A549 (cell line): ENCODE results near the gene RMND5A. TPM values are rescaled to one million over a fixed set of nuclear protein-coding genes. Genes with fewer than 3 reads are reported as not detected.

Experiments used
- ATAC-seq, 2 experiments: fragments of 200-7000 bp in 1 of 2; fragments of >200 bp in 1 of 2; cut with Nextera tagmentation in 1 of 2; cut with Tn5 transposase in 1 of 2; 3 replicates each; pipeline versions ENCODE4 v1.8.0 to v1.9.1; 2018 to 2020; ENCODE audit warnings: mild to moderate bottlenecking in 1 of 2, moderate library complexity in 1 of 2
- CTCF ChIA-PET: fragments of 300-600 bp; sonication (Branson Sonifier 250); formaldehyde crosslinking; extraction: SDS; loops from one replicate; lab custom pipeline; 2021; ENCODE audit warnings: antibody characterized with exemption, inconsistent platforms; lab: Yijun Ruan, JAX
- POLR2A ChIA-PET: fragments of 350-600 bp; formaldehyde crosslinking; extraction: SDS; loops from one replicate; lab custom pipeline; 2021; ENCODE audit warnings: antibody characterized with exemption, inconsistent platforms; lab: Yijun Ruan, JAX
- DNase-seq, 2 experiments: peaks; one replicate each; pipeline versions ENCODE4 v3.0.0 to v3.0.0-alpha.2; 2011 to 2016; ENCODE audit warnings: low read depth in 1 of 2, low spot score in 1 of 2
- FAIRE-seq: peaks from 2 replicates; lab custom pipeline; 2011; peaks lifted over from hg19 to GRCh38; lab: Jason Lieb, UNC
- H3K27ac ChIP-seq, 2 experiments: fragments of >200 bp; sonication (Bioruptor Twin); formaldehyde crosslinking; 3 replicates each; pipeline ENCODE4 v1.5.1; 2016 to 2017
- H3K4me1 ChIP-seq: fragments of >200 bp; sonication (Bioruptor Twin); formaldehyde crosslinking; 3 replicates; pipeline ENCODE4 v1.6.1; 2016
- H3K4me2 ChIP-seq: fragments of >200 bp; sonication (Bioruptor Twin); formaldehyde crosslinking; 3 replicates; pipeline ENCODE4 v1.6.1; 2016
- H3K4me3 ChIP-seq: fragments of >200 bp; sonication (Bioruptor Twin); formaldehyde crosslinking; 3 replicates; pipeline ENCODE4 v1.5.1; 2016
- H3K9me3 ChIP-seq: fragments of >200 bp; sonication (Bioruptor Twin); formaldehyde crosslinking; 3 replicates; pipeline ENCODE4 v1.6.1; 2016
- CBX2 ChIP-seq: fragments of 200-600 bp; sonication (generic); IDR thresholded peaks from 2 replicates; pipeline ENCODE4 v1.6.1; 2016; ENCODE audit warnings: low read depth, mild to moderate bottlenecking, borderline replicate concordance
- CEBPB ChIP-seq, 2 experiments: fragments of >200 bp in 1 of 2; sonication (Bioruptor Twin) in 1 of 2; formaldehyde crosslinking in 1 of 2; IDR thresholded peaks; 2 replicates each; pipeline ENCODE4 v1.6.1; 2012 to 2016
- CHD4 ChIP-seq: fragments of 200-600 bp; sonication (generic); IDR thresholded peaks from 2 replicates; pipeline ENCODE4 v1.6.1; 2016; ENCODE audit warnings: antibody characterized with exemption, mild to moderate bottlenecking, borderline replicate concordance
- EHF ChIP-seq: fragments of 250-450 bp; sonication (Bioruptor Pico); IDR thresholded peaks from 2 replicates; pipeline ENCODE4 v1.5.0; 2020; ENCODE audit warnings: mild to moderate bottlenecking
- EHMT2 ChIP-seq: fragments of 200-600 bp; sonication (generic); IDR thresholded peaks from 2 replicates; pipeline ENCODE4 v1.6.1; 2016; ENCODE audit warnings: antibody characterized with exemption, low read depth, mild to moderate bottlenecking, moderate library complexity
- FOSB ChIP-seq: fragments of 250-450 bp; sonication (Bioruptor Pico); IDR thresholded peaks from 2 replicates; pipeline ENCODE4 v1.5.0; 2020; ENCODE audit warnings: mild to moderate bottlenecking, moderate library complexity
- FOSL2 ChIP-seq, 2 experiments: fragments of 450-650 bp in 1 of 2; fragments of >200 bp in 1 of 2; sonication (Bioruptor Twin) in 1 of 2; formaldehyde crosslinking; IDR thresholded peaks; 2 replicates each; pipeline versions ENCODE4 v1.5.0 to v1.6.1; 2016 to 2020; ENCODE audit warnings: mild to moderate bottlenecking in 1 of 2, moderate library complexity in 1 of 2
- HEYL ChIP-seq: fragments of 250-450 bp; sonication (Bioruptor Pico); IDR thresholded peaks from 2 replicates; pipeline ENCODE4 v1.8.0; 2021; ENCODE audit warnings: mild to moderate bottlenecking, moderate library complexity
- HOXA7 ChIP-seq: fragments of 250-450 bp; sonication (Bioruptor Pico); IDR thresholded peaks from 2 replicates; pipeline ENCODE4 v1.5.0; 2020; ENCODE audit warnings: mild to moderate bottlenecking, moderate library complexity
- KDM1A ChIP-seq: fragments of 200-600 bp; sonication (generic); IDR thresholded peaks from 2 replicates; pipeline ENCODE4 v1.6.1; 2016; ENCODE audit warnings: low read depth, mild to moderate bottlenecking
- MAFK ChIP-seq: fragments of 450-650 bp; IDR thresholded peaks from 2 replicates; pipeline ENCODE4 v1.6.1; 2014; ENCODE audit not compliant: partially characterized antibody
- MAZ ChIP-seq: fragments of 150-350 bp; IDR thresholded peaks from 2 replicates; pipeline ENCODE4 v1.6.1; 2014; ENCODE audit warnings: antibody characterized with exemption, low read depth, low read length, borderline replicate concordance
- MYC ChIP-seq: IDR thresholded peaks from 2 replicates; pipeline ENCODE4 v1.6.1; 2012; ENCODE audit warnings: mild to moderate bottlenecking, inconsistent platforms, low read length, improper control_type of control experiment, borderline replicate concordance
- NR3C1 ChIP-seq: fragments of >200 bp; sonication (Bioruptor Twin); formaldehyde crosslinking; IDR thresholded peaks from 3 replicates; pipeline ENCODE4 v1.6.1; 2017
- PHF8 ChIP-seq: fragments of 200-600 bp; sonication (generic); IDR thresholded peaks from 2 replicates; pipeline ENCODE4 v1.6.1; 2016; ENCODE audit warnings: low read depth, mild to moderate bottlenecking, antibody characterized with exemption, moderate library complexity, borderline replicate concordance
- POLR2A ChIP-seq: IDR thresholded peaks from 2 replicates; pipeline ENCODE4 v1.6.1; 2012; ENCODE audit warnings: mild to moderate bottlenecking, low read length
- RARB ChIP-seq: fragments of 250-450 bp; sonication (Bioruptor Pico); IDR thresholded peaks from 2 replicates; pipeline ENCODE4 v1.8.0; 2021; ENCODE audit warnings: mild to moderate bottlenecking, moderate library complexity
- RCOR1 ChIP-seq: fragments of 150-350 bp; IDR thresholded peaks from 2 replicates; pipeline ENCODE4 v1.6.1; 2014; ENCODE audit warnings: antibody characterized with exemption, low read length, low read depth
- RNF2 ChIP-seq: fragments of 200-600 bp; sonication (generic); IDR thresholded peaks from 2 replicates; pipeline ENCODE4 v1.6.1; 2016; ENCODE audit warnings: low read depth, mild to moderate bottlenecking, antibody characterized with exemption, moderate library complexity, borderline replicate concordance
- TFCP2L1 ChIP-seq: fragments of 250-450 bp; sonication (Bioruptor Pico); IDR thresholded peaks from 2 replicates; pipeline ENCODE4 v1.5.0; 2021; ENCODE audit warnings: mild to moderate bottlenecking
- ZC3H11A ChIP-seq: fragments of 450-650 bp; IDR thresholded peaks from 2 replicates; pipeline ENCODE4 v1.6.1; 2014; ENCODE audit warnings: antibody characterized with exemption, mild to moderate bottlenecking
- ZFP36 ChIP-seq: fragments of 450-650 bp; IDR thresholded peaks from 2 replicates; pipeline ENCODE4 v1.6.1; 2014; ENCODE audit warnings: borderline replicate concordance; ENCODE audit not compliant: partially characterized antibody
- WGBS: methylation state at CpG from one replicate; pipeline ENCODE4 v1.1.6; 2017; ENCODE audit errors: missing lambda C conversion rate; 5-methylcytosine and 5-hydroxymethylcytosine counted together
- polyA plus RNA-seq, 4 experiments: library from polyadenylated mRNA; depleted of rRNA in 3 of 4; stranded (reverse); fragments of >200 nt; fragmentation: RNase III in 1 of 4; extraction: RNeasy Plus Mini Kit Qiagen cat#74134 plus additional on column Dnase treatment in 1 of 4; gene quantifications; 2 replicates in 3 of 4; 3 replicates in 1 of 4; pipeline ENCODE4 v1.2.3, GENCODE V29; 2011 to 2017
- TF ChIP-seq, protein P1 (sequence below): fragments of 250-450 bp; sonication (Bioruptor Pico); IDR thresholded peaks from 2 replicates; pipeline ENCODE4 v1.5.0; 2021; ENCODE audit warnings: mild to moderate bottlenecking, moderate library complexity, borderline replicate concordance
- TF ChIP-seq, protein P2 (sequence below): fragments of 450-650 bp; IDR thresholded peaks from 2 replicates; pipeline ENCODE4 v1.6.1; 2014; ENCODE audit warnings: antibody characterized with exemption

Gene RMND5A
- polyA plus RNA-seq, 2 of the 4 experiments (the other 2 are of a cell fraction) = 10.5 to 28.0 TPM

DNA sequence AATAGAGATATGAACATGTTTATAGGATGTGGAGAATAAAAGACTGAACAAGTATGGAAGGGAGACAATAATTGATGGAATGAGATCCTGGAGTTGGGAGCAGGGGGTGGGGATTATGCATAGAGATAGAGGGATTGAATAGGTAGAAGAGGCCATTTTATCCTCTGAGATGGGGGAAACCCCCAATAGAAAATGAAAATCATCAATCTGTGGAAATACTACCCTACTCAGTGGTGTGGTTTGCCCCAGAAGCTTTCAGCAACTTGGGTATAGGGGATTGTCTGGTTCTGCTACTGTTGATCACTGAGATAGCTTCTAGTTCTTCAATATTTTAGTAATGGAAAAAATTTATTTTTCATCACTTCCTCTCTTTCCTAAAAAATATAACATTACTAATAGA lies 41.1 kb upstream of the RMND5A start:
- H3K27ac ChIP-seq = no peak overlapping the region
- DNase-seq = no peak
- H3K4me1 ChIP-seq = no peaks in the 10 kb centered on the region
- no peaks in the 10 kb centered on the region for H3K9me3 ChIP-seq
- CTCF ChIA-PET = interaction anchor here (0.8 to 1.9 kb wide), 2 partner anchors 8 to 45 kb away, joined by 3 to 5 read pairs; no protein-coding TSS in a partner anchor
- POLR2A ChIA-PET = no interaction called here
- TF ChIP-seq TFCP2L1 (CRISPR knock-in tag) = no peak
- TF ChIP-seq CEBPB (IDR thresholded peaks at IDR 0.05) = no peak
- TF ChIP-seq EHF (CRISPR knock-in tag) = no peak
- no peak for TF ChIP-seq MYC
- no peak for TF ChIP-seq CHD4
- TF ChIP-seq RARB (CRISPR knock-in tag) = no peak
- no peak for TF ChIP-seq PHF8
- no peak for TF ChIP-seq MAFK
- no peak for TF ChIP-seq FOSL2 (IDR thresholded peaks at IDR 0.05)
- no peak for TF ChIP-seq FOSL2 (CRISPR knock-in tag; IDR thresholded peaks at IDR 0.05)
- no peak for TF ChIP-seq POLR2A
- no peak for TF ChIP-seq RCOR1
- TF ChIP-seq EHMT2 = no peak
- TF ChIP-seq, protein P1, sequence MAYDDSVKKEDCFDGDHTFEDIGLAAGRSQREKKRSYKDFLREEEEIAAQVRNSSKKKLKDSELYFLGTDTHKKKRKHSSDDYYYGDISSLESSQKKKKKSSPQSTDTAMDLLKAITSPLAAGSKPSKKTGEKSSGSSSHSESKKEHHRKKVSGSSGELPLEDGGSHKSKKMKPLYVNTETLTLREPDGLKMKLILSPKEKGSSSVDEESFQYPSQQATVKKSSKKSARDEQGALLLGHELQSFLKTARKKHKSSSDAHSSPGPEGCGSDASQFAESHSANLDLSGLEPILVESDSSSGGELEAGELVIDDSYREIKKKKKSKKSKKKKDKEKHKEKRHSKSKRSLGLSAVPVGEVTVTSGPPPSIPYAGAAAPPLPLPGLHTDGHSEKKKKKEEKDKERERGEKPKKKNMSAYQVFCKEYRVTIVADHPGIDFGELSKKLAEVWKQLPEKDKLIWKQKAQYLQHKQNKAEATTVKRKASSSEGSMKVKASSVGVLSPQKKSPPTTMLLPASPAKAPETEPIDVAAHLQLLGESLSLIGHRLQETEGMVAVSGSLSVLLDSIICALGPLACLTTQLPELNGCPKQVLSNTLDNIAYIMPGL (CRISPR knock-in tag) = no peak
- no peak for TF ChIP-seq CBX2
- TF ChIP-seq ZFP36 = no peak
- TF ChIP-seq HOXA7 = no peak
- TF ChIP-seq, all 56 proteins: peak for 0
- H3K4me2 ChIP-seq = no peak overlapping the region
- no peak overlapping the region for H3K4me3 ChIP-seq
- FAIRE-seq = no peak
- ATAC-seq = no peak

DNA sequence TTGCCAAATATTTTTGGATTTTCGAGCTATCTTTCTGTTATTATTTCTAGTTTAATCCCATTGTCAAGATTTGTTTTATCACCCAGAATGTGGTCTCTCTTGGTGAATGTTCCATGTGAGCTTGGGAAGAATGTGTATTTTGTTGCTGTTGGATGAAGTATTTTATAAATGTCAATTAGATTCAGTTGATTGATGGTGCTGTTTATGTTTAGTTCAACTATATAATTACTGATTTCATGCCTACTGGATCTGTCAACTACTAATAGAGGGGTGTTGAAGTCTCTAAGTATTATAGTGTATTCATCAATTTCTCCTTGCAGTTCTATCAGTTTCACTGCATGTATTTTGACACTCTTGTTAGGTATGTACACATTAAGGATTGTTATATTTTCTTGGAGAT lies 34.7 kb upstream of the RMND5A start:
- Histone ChIP-seq H3K4me2 (no peak overlapping the region), H3K27ac (no peak overlapping the region), H3K9me3 (peaks cover 3% of the 10 kb centered on the region; the same call in 1 of the 3 replicates), H3K4me1 (no peaks in the 10 kb centered on the region), H3K4me3 (no peak overlapping the region)
- ChIA-PET POLR2A (no interaction called here), CTCF (no interaction called here)
- no peak for DNase-seq
- TF ChIP-seq KDM1A (no peak), EHMT2 (no peak), FOSB (CRISPR knock-in tag) (no peak), ZFP36 (no peak), MYC (no peak), MAFK (no peak), CEBPB (IDR thresholded peaks at IDR 0.05) (no peak), RCOR1 (no peak), FOSL2 (IDR thresholded peaks at IDR 0.05) (no peak), FOSL2 (CRISPR knock-in tag; IDR thresholded peaks at IDR 0.05) (no peak), HEYL (CRISPR knock-in tag) (no peak), NR3C1 (no peak), CHD4 (no peak)
- TF ChIP-seq, protein P2, sequence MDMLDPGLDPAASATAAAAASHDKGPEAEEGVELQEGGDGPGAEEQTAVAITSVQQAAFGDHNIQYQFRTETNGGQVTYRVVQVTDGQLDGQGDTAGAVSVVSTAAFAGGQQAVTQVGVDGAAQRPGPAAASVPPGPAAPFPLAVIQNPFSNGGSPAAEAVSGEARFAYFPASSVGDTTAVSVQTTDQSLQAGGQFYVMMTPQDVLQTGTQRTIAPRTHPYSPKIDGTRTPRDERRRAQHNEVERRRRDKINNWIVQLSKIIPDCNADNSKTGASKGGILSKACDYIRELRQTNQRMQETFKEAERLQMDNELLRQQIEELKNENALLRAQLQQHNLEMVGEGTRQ = no peak
- 51% methylated on average over 1 of the region's 1 CpG for WGBS
- ATAC-seq = no peak
- FAIRE-seq = no peak

DNA sequence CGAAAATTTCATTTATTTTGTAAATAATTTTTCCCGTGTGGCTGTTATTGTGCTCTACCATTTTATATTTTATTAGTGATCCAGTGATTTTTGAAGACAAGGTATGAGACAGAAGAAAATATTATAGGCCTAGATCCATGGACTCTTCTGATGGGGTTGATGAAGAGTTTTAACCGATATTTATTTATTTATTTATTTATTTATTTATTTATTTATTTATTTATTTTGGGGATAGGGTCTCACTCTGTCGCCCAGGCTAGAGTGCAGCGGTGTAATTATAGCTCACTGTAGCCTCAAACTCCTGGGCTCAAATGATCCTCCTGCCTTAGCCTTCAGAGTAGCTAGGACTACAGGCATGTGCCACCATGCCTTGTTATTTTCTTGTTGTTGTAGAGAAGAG lies 33.6 kb upstream of the RMND5A start:
- FAIRE-seq = no peak
- TF ChIP-seq, protein P2 = no peak
- TF ChIP-seq ZC3H11A (peak; percentile 94), RNF2 (no peak), KDM1A (no peak), MAZ (no peak), RCOR1 (no peak)

More for the DNA sequence above, 33.6 kb upstream of the RMND5A start:
- no peaks in the 10 kb centered on the region for H3K4me1 ChIP-seq
- DNase-seq = no peak
- no peak overlapping the region for H3K27ac ChIP-seq
- 81% methylated on average over 5 of the region's 5 CpGs for WGBS
- no peak for ATAC-seq
- no peak overlapping the region for H3K4me3 ChIP-seq
- H3K4me2 ChIP-seq = no peak overlapping the region
- H3K9me3 ChIP-seq = peaks cover 3% of the 10 kb centered on the region; the same call in 1 of the 3 replicates
- CTCF ChIA-PET = interaction anchor here (1.0 kb wide), 1 partner anchor 8 kb away, joined by 4 read pairs; no protein-coding TSS in a partner anchor
- POLR2A ChIA-PET = no interaction called here
